GM04503 (cell line): ENCODE measurements around the gene GCLC.
"Not testable (repeated sequence)": the region's sequence is repeated elsewhere in the genome, so short reads cannot be mapped to it uniquely, and the experiment has no call there.

Experiments used
- DNase-seq: peaks from one replicate; pipeline ENCODE4 v3.0.0-alpha.2; 2012; ENCODE audit warnings: low read depth

GCLC gene

GRCh38 chr6:53556986-53557715, 12.2 kb upstream of the GCLC start:
- no peak for DNase-seq

GRCh38 chr6:53553600-53553999, 8.7 kb upstream of the GCLC start:
- not testable (repeated sequence) for DNase-seq

GRCh38 chr6:53551681-53552080, 6.8 kb upstream of the GCLC start:
- not testable (repeated sequence) for DNase-seq

- DNase-seq: peak; percentile 83
These were observed 3.1 kb upstream of the GCLC start for GRCh38 chr6:53547811-53548496.

- no peak for DNase-seq
These were observed 2.4 kb upstream of the GCLC start for GRCh38 chr6:53547166-53547810.

- no peak for DNase-seq
These were observed 1.4 kb upstream of the GCLC start for GRCh38 chr6:53546281-53546680.

GRCh38 chr6:53544217-53544469, 758 bp downstream of the GCLC start:
- DNase-seq: no peak

- no peak for DNase-seq
These were observed 1.3 kb downstream of the GCLC start for GRCh38 chr6:53543359-53544216.

- no peak for DNase-seq
These were observed 3.0 kb downstream of the GCLC start for GRCh38 chr6:53541900-53542299.

GRCh38 chr6:53540129-53540692, 4.7 kb downstream of the GCLC start:
- no peak for DNase-seq

- no peak for DNase-seq
These were observed 5.3 kb downstream of the GCLC start for GRCh38 chr6:53539561-53539960.

GRCh38 chr6:53536561-53536960, 8.3 kb downstream of the GCLC start:
- no peak for DNase-seq

- DNase-seq: no peak
These were observed 12.0 kb downstream of the GCLC start for GRCh38 chr6:53532942-53533341.

GRCh38 chr6:53532061-53532797, 12.7 kb downstream of the GCLC start:
- no peak for DNase-seq

- no peak for DNase-seq
These were observed 14.0 kb downstream of the GCLC start for GRCh38 chr6:53530780-53531386.

GRCh38 chr6:53530346-53530745, 14.6 kb downstream of the GCLC start:
- DNase-seq: no peak

- DNase-seq: no peak
These were observed 15.4 kb downstream of the GCLC start for GRCh38 chr6:53529324-53530036.

GRCh38 chr6:53528107-53528506, 16.8 kb downstream of the GCLC start:
- no peak for DNase-seq

GRCh38 chr6:53527249-53527765, 17.6 kb downstream of the GCLC start:
- DNase-seq: no peak

- DNase-seq: no peak
These were observed 18.9 kb downstream of the GCLC start for GRCh38 chr6:53526000-53526399.
